Neutrophil (primary cell): ENCODE data around the gene MFN1.

Experiments used
- H3K27ac ChIP-seq: fragments of 200-600 bp; sonication (generic); 2 replicates; pipeline ENCODE4 v1.5.1; 2016; ENCODE audit warnings: mild to moderate bottlenecking, moderate library complexity
- H3K27me3 ChIP-seq: fragments of 200-600 bp; sonication (generic); 2 replicates; pipeline ENCODE4 v1.6.0; 2016; ENCODE audit warnings: mild to moderate bottlenecking
- H3K36me3 ChIP-seq: fragments of 200-600 bp; sonication (generic); 2 replicates; pipeline ENCODE4 v1.5.1; 2017
- H3K4me1 ChIP-seq, 2 experiments: fragments of 200-600 bp in 1 of 2; sonication (generic) in 1 of 2; 1 replicate in 1 of 2; 2 replicates in 1 of 2; pipeline versions ENCODE4 v1.5.1 to v1.6.1; 2013 to 2016; ENCODE audit warnings: low read depth in 1 of 2, low read length in 1 of 2, mild to moderate bottlenecking in 1 of 2, moderate library complexity in 1 of 2; ENCODE audit not compliant: control insufficient read depth in 1 of 2, insufficient read depth in 1 of 2
- H3K4me3 ChIP-seq, 2 experiments: fragments of 200-600 bp in 1 of 2; sonication (generic) in 1 of 2; 1 replicate in 1 of 2; 2 replicates in 1 of 2; pipeline ENCODE4 v1.5.1; 2013 to 2016; ENCODE audit warnings: low read depth in 1 of 2, low read length in 1 of 2, mild to moderate bottlenecking in 1 of 2, moderate library complexity in 1 of 2
- H3K9me3 ChIP-seq: fragments of 200-600 bp; sonication (generic); 2 replicates; pipeline ENCODE4 v1.5.1; 2016
- TF ChIP-seq, protein P1 (sequence below): fragments of 200-600 bp; sonication (generic); IDR thresholded peaks from 2 replicates; pipeline ENCODE4 v1.5.1; 2016; ENCODE audit warnings: antibody characterized with exemption

Gene MFN1

GRCh38 chr3:179321668-179322285, 25.7 kb upstream of the MFN1 start:
- Histone ChIP-seq H3K9me3 (no peaks in the 10 kb centered on the region), H3K4me3 (no peak overlapping the region), H3K27me3 (peaks cover 5% of the 10 kb centered on the region), H3K4me1 (peaks cover 18 to 24% of the 10 kb centered on the region in 2 experiments), H3K27ac (peak overlapping the region; percentile 29), H3K36me3 (no peaks in the 10 kb centered on the region)
- TF ChIP-seq, protein P1, sequence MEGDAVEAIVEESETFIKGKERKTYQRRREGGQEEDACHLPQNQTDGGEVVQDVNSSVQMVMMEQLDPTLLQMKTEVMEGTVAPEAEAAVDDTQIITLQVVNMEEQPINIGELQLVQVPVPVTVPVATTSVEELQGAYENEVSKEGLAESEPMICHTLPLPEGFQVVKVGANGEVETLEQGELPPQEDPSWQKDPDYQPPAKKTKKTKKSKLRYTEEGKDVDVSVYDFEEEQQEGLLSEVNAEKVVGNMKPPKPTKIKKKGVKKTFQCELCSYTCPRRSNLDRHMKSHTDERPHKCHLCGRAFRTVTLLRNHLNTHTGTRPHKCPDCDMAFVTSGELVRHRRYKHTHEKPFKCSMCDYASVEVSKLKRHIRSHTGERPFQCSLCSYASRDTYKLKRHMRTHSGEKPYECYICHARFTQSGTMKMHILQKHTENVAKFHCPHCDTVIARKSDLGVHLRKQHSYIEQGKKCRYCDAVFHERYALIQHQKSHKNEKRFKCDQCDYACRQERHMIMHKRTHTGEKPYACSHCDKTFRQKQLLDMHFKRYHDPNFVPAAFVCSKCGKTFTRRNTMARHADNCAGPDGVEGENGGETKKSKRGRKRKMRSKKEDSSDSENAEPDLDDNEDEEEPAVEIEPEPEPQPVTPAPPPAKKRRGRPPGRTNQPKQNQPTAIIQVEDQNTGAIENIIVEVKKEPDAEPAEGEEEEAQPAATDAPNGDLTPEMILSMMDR: no peak

DNA sequence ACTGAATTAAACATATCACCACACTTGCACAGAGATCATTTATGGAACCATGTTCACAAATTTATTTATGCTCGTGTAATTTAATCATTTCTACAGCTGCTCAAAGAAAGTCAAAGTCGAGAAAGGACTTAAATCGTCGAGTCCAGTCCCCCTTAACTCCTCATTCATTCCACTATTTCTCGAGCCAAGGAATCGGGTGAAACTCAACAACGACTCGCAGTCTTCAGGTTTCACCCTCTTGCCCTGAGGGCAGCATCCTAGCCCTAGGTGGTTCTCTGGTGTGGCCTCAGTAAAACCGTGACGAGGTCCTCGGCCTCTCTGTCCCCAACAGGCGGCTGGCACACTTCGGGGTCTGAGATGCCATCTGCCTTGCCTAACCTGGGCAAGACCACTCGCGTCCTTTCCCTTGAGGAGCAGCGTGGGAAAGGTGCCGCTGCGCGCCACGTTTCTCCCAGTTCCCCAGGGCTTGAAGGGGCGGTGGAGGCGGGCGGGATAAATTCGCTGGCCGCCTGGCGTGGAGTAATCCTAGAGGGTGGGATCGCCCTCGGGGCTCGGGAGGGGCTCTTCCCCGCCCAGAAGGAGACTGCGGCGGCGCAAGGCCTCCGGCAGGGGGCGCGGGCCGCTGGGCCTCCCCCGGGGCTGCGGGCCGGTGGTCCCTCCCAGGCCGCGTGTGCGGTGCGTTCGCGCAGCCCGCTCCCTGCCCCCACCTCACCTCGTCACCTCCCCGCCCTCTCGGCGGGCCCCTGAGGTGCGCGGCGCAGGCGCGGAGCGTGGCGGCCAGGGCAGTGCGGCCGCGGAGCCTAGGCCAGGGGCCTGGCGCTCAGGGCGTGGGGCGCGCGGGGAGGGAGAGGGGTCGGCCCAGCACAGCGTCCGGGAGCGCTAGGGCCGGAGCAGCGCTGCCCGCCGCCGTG, 25.0 kb upstream of the MFN1 start, which contains the start of gene ZNF639:
ZNF639 (plus strand) TSS at position 746 of the 911 bp plus-strand sequence. CDS start 5,263 bp downstream, outside the sequence.
- TF ChIP-seq, protein P1: peak; percentile 69
- peak within 1 kb of the TSS; percentile 83 to 91 for H3K4me3 ChIP-seq
- H3K27ac ChIP-seq: peak within 1 kb of the TSS; percentile 77
- H3K4me1 ChIP-seq: peaks cover 18 to 24% of the 10 kb centered on the region in 2 experiments
- H3K9me3 ChIP-seq: no peaks in the 10 kb centered on the region
- H3K36me3 ChIP-seq: no peaks in the 10 kb centered on the region
- H3K27me3 ChIP-seq: peaks cover 5% of the 10 kb centered on the region

DNA sequence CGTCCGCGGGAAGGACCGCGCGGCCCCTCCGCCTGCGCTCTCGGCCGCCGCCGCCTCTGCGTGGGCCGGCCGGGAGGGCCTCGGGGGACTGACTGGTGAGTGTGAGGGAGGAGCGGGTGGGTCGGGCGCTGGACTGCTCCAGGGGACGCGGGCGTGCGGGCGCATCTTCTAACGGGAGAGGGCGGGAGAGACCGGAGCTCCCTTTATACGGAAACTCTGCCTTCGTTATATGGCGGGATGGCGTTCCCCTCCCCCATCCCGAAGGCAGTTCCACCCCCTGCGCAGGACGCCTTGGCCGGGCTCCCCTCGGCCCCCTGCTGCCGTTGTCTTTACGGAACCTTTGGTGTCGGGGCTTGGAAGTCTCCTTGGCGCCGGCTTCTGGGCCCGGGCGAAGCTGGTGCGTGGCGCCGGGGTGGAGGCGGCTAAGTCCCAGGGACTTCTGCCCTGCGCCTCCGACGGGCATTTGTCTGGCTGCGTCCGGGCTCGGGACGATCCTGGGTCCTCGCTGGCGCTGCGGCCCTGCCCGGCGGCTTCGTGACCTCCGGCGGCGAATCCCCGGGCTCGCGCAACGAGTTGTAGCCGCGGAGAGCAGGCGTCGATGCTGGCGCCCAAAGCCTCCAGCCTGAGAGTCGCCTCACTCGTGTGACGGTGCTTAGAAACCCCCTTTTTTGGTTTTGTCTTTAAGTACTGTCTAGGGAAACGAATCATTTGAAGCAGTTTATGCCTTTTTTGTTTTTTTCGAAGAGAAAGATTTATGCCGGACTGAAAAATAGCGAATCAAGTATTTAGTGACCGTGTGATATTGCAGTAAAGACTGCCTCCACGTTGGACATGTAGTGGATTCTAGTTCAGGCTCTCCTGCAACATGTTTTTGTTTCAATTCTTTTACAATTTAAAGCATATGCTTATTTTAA, 24.1 kb upstream of the MFN1 start:
- Histone ChIP-seq H3K4me1 (peaks cover 18 to 24% of the 10 kb centered on the region in 2 experiments), H3K27me3 (peaks cover 5% of the 10 kb centered on the region), H3K36me3 (peaks cover 4% of the 10 kb centered on the region), H3K4me3 (peak overlapping the region; percentile 83 to 91), H3K27ac (peak overlapping the region; percentile 77), H3K9me3 (no peaks in the 10 kb centered on the region)
- TF ChIP-seq, protein P1: no peak

GRCh38 chr3:179324270-179324754, 23.2 kb upstream of the MFN1 start:
- Histone ChIP-seq H3K27me3 (peaks cover 5% of the 10 kb centered on the region), H3K9me3 (no peaks in the 10 kb centered on the region), H3K4me3 (peak overlapping the region in 1 of 2 experiments; percentile 91), H3K27ac (no peak overlapping the region), H3K4me1 (peaks cover 18 to 24% of the 10 kb centered on the region in 2 experiments), H3K36me3 (peaks cover 11% of the 10 kb centered on the region)
- TF ChIP-seq, protein P1: no peak

DNA sequence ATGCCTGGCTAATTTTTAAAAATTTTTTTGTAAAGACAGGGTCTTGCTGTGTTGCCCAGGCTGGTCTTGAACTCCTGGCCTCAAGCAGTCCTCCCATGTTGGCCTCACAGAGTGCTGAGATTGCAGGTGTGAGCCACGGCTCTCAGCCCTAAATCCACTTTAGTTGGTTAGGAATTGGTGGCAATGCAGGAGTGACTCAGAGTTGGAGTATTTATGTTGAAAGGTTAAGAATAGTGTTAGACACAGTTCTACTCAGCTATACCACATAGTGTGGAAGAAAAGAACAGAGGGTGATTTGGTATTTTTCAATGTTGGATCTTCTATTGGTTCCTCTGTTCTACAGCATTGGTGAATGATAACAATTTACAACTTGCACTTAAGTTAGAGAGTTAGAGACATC, 17.1 kb upstream of the MFN1 start:
- H3K36me3 ChIP-seq: peaks cover 50% of the 10 kb centered on the region
- TF ChIP-seq, protein P1: no peak

More for the DNA sequence above, 17.1 kb upstream of the MFN1 start:
- Histone ChIP-seq H3K9me3 (no peaks in the 10 kb centered on the region), H3K4me3 (no peak overlapping the region), H3K27me3 (no peaks in the 10 kb centered on the region), H3K4me1 (no peaks in the 10 kb centered on the region), H3K27ac (no peak overlapping the region)
